Ishikawa (cell line): ENCODE measurements around the gene ACTG2.

Experiments
- CEBPB ChIP-seq: IDR thresholded peaks from 2 replicates; pipeline ENCODE4 v1.6.1; 2012
- CREB1 ChIP-seq: IDR thresholded peaks from 2 replicates; pipeline ENCODE4 v1.6.1; 2012; ENCODE audit warnings: low read depth
- EGR1 ChIP-seq: IDR thresholded peaks from 2 replicates; pipeline ENCODE4 v1.6.1; 2012
- EP300 ChIP-seq: IDR thresholded peaks from 2 replicates; pipeline ENCODE4 v1.6.1; 2012; ENCODE audit warnings: borderline replicate concordance
- FOXM1 ChIP-seq: IDR thresholded peaks from 2 replicates; pipeline ENCODE4 v1.6.1; 2012; ENCODE audit warnings: low read depth, borderline replicate concordance
- MAX ChIP-seq: IDR thresholded peaks from 2 replicates; pipeline ENCODE4 v1.6.1; 2012
- NFIC ChIP-seq: IDR thresholded peaks from 2 replicates; pipeline ENCODE4 v1.6.1; 2012
- RAD21 ChIP-seq: IDR thresholded peaks from 2 replicates; pipeline ENCODE4 v1.6.1; 2012; ENCODE audit warnings: low read depth
- REST ChIP-seq: IDR thresholded peaks from 2 replicates; pipeline ENCODE4 v1.6.1; 2012; ENCODE audit warnings: low read depth, mild to moderate bottlenecking
- TAF1 ChIP-seq: IDR thresholded peaks from 2 replicates; pipeline ENCODE4 v1.6.1; 2012; ENCODE audit warnings: low read depth, mild to moderate bottlenecking
- TCF12 ChIP-seq: IDR thresholded peaks from 2 replicates; pipeline ENCODE4 v1.6.1; 2012; ENCODE audit warnings: low read depth
- TEAD4 ChIP-seq: IDR thresholded peaks from 2 replicates; pipeline ENCODE4 v1.6.1; 2012
- USF1 ChIP-seq: IDR thresholded peaks from 2 replicates; pipeline ENCODE4 v1.6.1; 2012
- YY1 ChIP-seq: IDR thresholded peaks from 2 replicates; pipeline ENCODE4 v1.6.1; 2012; ENCODE audit warnings: low read depth
- ZBTB7A ChIP-seq: IDR thresholded peaks from 2 replicates; pipeline ENCODE4 v1.6.1; 2012; ENCODE audit warnings: low read depth

ACTG2 gene

GRCh38 chr2:73937103-73937885 is 44.5 kb downstream of the ACTG2 start:
- TF ChIP-seq MAX (no peak), CREB1 (no peak), TEAD4 (no peak)

- no peak for TF ChIP-seq TEAD4
- no peak for TF ChIP-seq NFIC
- TF ChIP-seq YY1: no peak
- TF ChIP-seq RAD21: no peak
- no peak for TF ChIP-seq TCF12
- no peak for TF ChIP-seq CREB1
- TF ChIP-seq USF1: no peak
- no peak for TF ChIP-seq MAX
- TF ChIP-seq ZBTB7A: no peak
Observed at GRCh38 chr2:73937899-73938298, 45.1 kb downstream of the ACTG2 start.

- TF ChIP-seq RAD21 (no peak), TAF1 (no peak), EGR1 (no peak), MAX (no peak), ZBTB7A (no peak), TCF12 (no peak), USF1 (no peak), REST (no peak)
Observed at GRCh38 chr2:73938718-73939352, 46.0 kb downstream of the ACTG2 start.

- no peak for TF ChIP-seq ZBTB7A
- TF ChIP-seq RAD21: peak; percentile 11; the same call in 1 of the 2 replicates
Observed at GRCh38 chr2:73939419-73939818, 46.6 kb downstream of the ACTG2 start.

- TF ChIP-seq CEBPB (no peak), TCF12 (no peak), REST (no peak), EGR1 (no peak), RAD21 (no peak), MAX (no peak), TAF1 (no peak), FOXM1 (no peak), ZBTB7A (no peak), CREB1 (no peak)
Observed at GRCh38 chr2:73942664-73943063, 49.9 kb downstream of the ACTG2 start.

GRCh38 chr2:73944714-73945113 is 51.9 kb downstream of the ACTG2 start:
- TF ChIP-seq EP300 (no peak), MAX (no peak), TAF1 (no peak), RAD21 (no peak), FOXM1 (no peak), EGR1 (no peak), NFIC (no peak), CREB1 (no peak)
